Measurements from ENCODE around the gene MYBBP1A. TPM values are rescaled to one million over a fixed set of nuclear protein-coding genes. Genes with fewer than 3 reads are reported as not detected.
"Not testable (repeated sequence)": the region's sequence is repeated elsewhere in the genome, so short reads cannot be mapped to it uniquely, and the experiment has no call there.

MYBBP1A gene
- total and polyA plus RNA-seq, 2 experiments from 2014 or later = 42.4 to 56.4 TPM

DNA sequence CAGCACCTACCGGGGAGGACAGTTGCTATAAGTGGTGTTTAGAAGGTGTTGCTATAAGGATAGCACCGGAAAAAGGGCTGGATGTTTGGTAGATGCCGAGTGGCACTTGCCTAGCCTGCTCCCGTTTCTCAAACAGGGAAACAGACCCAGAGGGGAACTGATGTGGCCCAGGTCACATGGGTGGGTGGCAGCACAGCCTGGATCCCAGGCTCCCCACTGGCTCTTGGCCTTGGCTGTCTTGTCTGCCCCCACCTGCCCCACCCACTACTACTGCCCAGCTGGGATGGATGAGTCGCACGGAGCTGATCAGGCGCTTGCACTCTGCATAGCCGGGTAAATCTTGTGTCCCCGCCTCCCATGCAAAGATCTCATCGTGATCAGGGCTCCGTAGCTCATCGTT, 36.3 kb upstream of the MYBBP1A start:
- Histone ChIP-seq H2AFZ (no peak overlapping the region), H4K20me1 (ENCODE audit: insufficient read depth) (no peaks in the 10 kb centered on the region), H3K79me2 (ENCODE audit: insufficient read depth) (no peaks in the 10 kb centered on the region), H3K9ac (no peak overlapping the region), H3K36me3 (ENCODE audit: low read depth) (no peaks in the 10 kb centered on the region), H3F3A (ENCODE audit: insufficient read depth) (no peaks in the 10 kb centered on the region), H3K9me2 (ENCODE audit: insufficient read depth) (no peaks in the 10 kb centered on the region), H3K4me2 (ENCODE audit: unreplicated experiment) (no peak overlapping the region), H3K4me1 (ENCODE audit: insufficient read depth) (no peaks in the 10 kb centered on the region), H3K9me3 (ENCODE audit: low read depth) (no peaks in the 10 kb centered on the region), H3K4me3 (no peak overlapping the region), H3K27me3 (replicated peaks; ENCODE audit: insufficient read depth) (peaks cover 16% of the 10 kb centered on the region), H3K27ac (no peak overlapping the region)
- in situ Hi-C loops (cut with MboI) = no loop called here
- 18 to 24% methylated on average over 12 of the region's 12 CpGs for WGBS, 2 experiments (ENCODE audit: low coverage in 1 of 2, low lambda C conversion rate in 2 of 2, missing lambda C conversion rate in 2 of 2)
- TF ChIP-seq EZH2phosphoT487 (IDR thresholded peaks at IDR 0.05; ENCODE audit: insufficient read depth, low read depth) = no peak
- no peak for TF ChIP-seq EZH2 (IDR thresholded peaks at IDR 0.05; ENCODE audit: insufficient read depth, poor library complexity, severe bottlenecking)
- peak; percentile 46 for DNase-seq

DNA sequence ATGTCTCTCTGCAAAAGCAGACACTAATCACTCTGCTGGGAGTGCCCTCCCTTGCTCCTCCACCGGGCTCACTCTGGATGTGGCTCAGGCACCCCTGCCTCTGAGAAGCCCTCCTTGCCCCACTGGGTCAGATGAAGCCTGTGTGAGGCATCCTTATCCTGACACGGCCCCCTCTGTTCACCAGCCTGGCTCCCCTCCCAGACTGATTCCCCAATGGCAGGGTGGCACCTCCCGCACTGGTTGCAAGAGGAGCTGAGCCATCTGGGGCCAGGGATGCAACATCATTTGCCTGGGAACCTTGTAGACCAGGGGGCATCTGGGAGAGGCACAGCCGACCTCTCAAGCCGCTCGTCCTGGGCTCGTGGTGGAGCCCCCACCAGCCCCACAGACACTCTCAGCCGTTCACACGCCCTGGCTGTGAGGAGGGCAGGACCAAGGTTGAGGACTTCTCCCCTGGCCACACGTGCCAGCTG, 35.8 kb upstream of the MYBBP1A start:
- no peak overlapping the region for H3K27ac ChIP-seq
- H3F3A ChIP-seq (ENCODE audit: insufficient read depth) = no peaks in the 10 kb centered on the region
- H3K36me3 ChIP-seq (ENCODE audit: low read depth) = no peaks in the 10 kb centered on the region
- H3K79me2 ChIP-seq (ENCODE audit: insufficient read depth) = no peaks in the 10 kb centered on the region
- no peak overlapping the region for H2AFZ ChIP-seq
- no peak for DNase-seq
- no peaks in the 10 kb centered on the region for H3K9me3 ChIP-seq (ENCODE audit: low read depth)
- no peak overlapping the region for H3K4me3 ChIP-seq
- no peaks in the 10 kb centered on the region for H4K20me1 ChIP-seq (ENCODE audit: insufficient read depth)
- H3K4me2 ChIP-seq (ENCODE audit: unreplicated experiment) = no peak overlapping the region
- in situ Hi-C loops (cut with MboI) = no loop called here
- H3K4me1 ChIP-seq (ENCODE audit: insufficient read depth) = no peaks in the 10 kb centered on the region
- peaks cover 21% of the 10 kb centered on the region for H3K27me3 ChIP-seq (replicated peaks; ENCODE audit: insufficient read depth)
- TF ChIP-seq EZH2 (IDR thresholded peaks at IDR 0.05; ENCODE audit: insufficient read depth, poor library complexity, severe bottlenecking) = no peak
- TF ChIP-seq EZH2phosphoT487 (IDR thresholded peaks at IDR 0.05; ENCODE audit: insufficient read depth, low read depth) = no peak
- WGBS, 2 experiments (ENCODE audit: low coverage in 1 of 2, low lambda C conversion rate in 2 of 2, missing lambda C conversion rate in 2 of 2) = 42% methylated on average over 10 of the region's 10 CpGs
- H3K9me2 ChIP-seq (ENCODE audit: insufficient read depth) = no peaks in the 10 kb centered on the region
- H3K9ac ChIP-seq = no peak overlapping the region

GRCh38 chr17:4590042-4590441, 34.9 kb upstream of the MYBBP1A start:
- DNase-seq; H3K4me3 ChIP-seq; H3K4me1 ChIP-seq (ENCODE audit: insufficient read depth); H3K79me2 ChIP-seq (ENCODE audit: insufficient read depth); H3K9me3 ChIP-seq (ENCODE audit: low read depth); H3K27ac ChIP-seq; H3K9me2 ChIP-seq (ENCODE audit: insufficient read depth); in situ Hi-C loops (cut with MboI); H3K4me2 ChIP-seq (ENCODE audit: unreplicated experiment); H3K9ac ChIP-seq; H4K20me1 ChIP-seq (ENCODE audit: insufficient read depth); H3K36me3 ChIP-seq (ENCODE audit: low read depth); H2AFZ ChIP-seq; H3F3A ChIP-seq (ENCODE audit: insufficient read depth): not testable (repeated sequence)
- 49% methylated on average over 11 of the region's 11 CpGs for WGBS, 2 experiments (ENCODE audit: low coverage in 1 of 2, low lambda C conversion rate in 2 of 2, missing lambda C conversion rate in 2 of 2)
- peaks cover 29% of the 10 kb centered on the region for H3K27me3 ChIP-seq (replicated peaks; ENCODE audit: insufficient read depth)

DNA sequence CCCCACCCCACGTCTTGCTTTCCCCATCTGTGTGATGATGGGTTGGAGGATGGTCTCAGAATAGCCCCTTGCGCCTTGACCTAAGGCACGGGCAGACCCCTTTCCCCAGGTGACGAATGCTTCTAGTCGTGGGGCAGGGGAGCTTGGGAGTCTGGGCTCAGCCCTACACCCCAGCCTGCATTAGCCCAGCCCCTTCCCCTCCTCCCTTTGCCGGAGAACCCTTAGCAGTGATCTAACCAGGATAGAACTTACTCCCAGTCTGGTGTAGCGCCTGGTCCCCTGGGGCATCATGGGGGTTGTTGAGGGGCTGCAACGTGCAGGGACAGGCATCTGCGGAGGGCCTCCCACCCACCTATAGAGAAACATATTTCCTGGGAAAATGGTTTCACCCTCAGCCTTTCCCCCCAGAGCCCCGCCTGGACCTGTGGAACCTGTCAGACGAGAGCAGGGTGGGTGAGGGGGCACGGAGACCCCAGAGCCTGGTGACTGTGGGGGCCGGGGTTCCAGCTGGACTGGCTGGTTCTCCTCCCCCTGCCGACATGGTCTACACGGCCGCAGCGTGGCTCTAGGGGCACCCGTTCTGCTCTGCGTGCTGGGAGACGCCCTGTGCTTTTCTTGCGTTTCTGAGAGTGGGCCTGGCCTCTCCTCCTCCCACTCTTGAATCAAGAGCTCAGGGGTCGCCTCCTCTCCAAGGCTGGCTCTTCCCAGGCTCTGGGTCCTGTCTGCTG, 33.9 kb upstream of the MYBBP1A start:
- WGBS, 2 experiments (ENCODE audit: low coverage in 1 of 2, low lambda C conversion rate in 2 of 2, missing lambda C conversion rate in 2 of 2) = 60 to 61% methylated on average over 21 to 22 of the region's 22 CpGs
- peaks cover 30% of the 10 kb centered on the region for H3K27me3 ChIP-seq (replicated peaks; ENCODE audit: insufficient read depth)

More for the DNA sequence above, 33.9 kb upstream of the MYBBP1A start:
- H3K36me3 ChIP-seq (ENCODE audit: low read depth) = no peaks in the 10 kb centered on the region
- no peak overlapping the region for H3K4me3 ChIP-seq
- in situ Hi-C loops (cut with MboI) = no loop called here
- H3K9me3 ChIP-seq (ENCODE audit: low read depth) = no peaks in the 10 kb centered on the region
- no peak overlapping the region for H3K27ac ChIP-seq
- no peak overlapping the region for H2AFZ ChIP-seq
- H3K9me2 ChIP-seq (ENCODE audit: insufficient read depth) = no peaks in the 10 kb centered on the region
- H3K79me2 ChIP-seq (ENCODE audit: insufficient read depth) = no peaks in the 10 kb centered on the region
- no peaks in the 10 kb centered on the region for H4K20me1 ChIP-seq (ENCODE audit: insufficient read depth)
- no peak overlapping the region for H3K4me2 ChIP-seq (ENCODE audit: unreplicated experiment)
- no peaks in the 10 kb centered on the region for H3K4me1 ChIP-seq (ENCODE audit: insufficient read depth)
- TF ChIP-seq EZH2phosphoT487 (IDR thresholded peaks at IDR 0.05; ENCODE audit: insufficient read depth, low read depth) (no peak), EZH2 (IDR thresholded peaks at IDR 0.05; ENCODE audit: insufficient read depth, poor library complexity, severe bottlenecking) (no peak)
- no peak overlapping the region for H3K9ac ChIP-seq
- DNase-seq = no peak
- no peaks in the 10 kb centered on the region for H3F3A ChIP-seq (ENCODE audit: insufficient read depth)

Data from GM23248 (cell line).